ENCODE results near the gene ILDR1. TPM values are rescaled to one million over a fixed set of nuclear protein-coding genes. Genes with fewer than 3 reads are reported as not detected.
"Not testable (repeated sequence)": the region's sequence is repeated elsewhere in the genome, so short reads cannot be mapped to it uniquely, and the experiment has no call there.

ILDR1 gene
- total and polyA plus RNA-seq, 10 of the 15 experiments (the other 5 are each of a cell fraction or from before 2014, with no cell fraction given): 1.3 to 12.0 (median 7.0) TPM

DNA sequence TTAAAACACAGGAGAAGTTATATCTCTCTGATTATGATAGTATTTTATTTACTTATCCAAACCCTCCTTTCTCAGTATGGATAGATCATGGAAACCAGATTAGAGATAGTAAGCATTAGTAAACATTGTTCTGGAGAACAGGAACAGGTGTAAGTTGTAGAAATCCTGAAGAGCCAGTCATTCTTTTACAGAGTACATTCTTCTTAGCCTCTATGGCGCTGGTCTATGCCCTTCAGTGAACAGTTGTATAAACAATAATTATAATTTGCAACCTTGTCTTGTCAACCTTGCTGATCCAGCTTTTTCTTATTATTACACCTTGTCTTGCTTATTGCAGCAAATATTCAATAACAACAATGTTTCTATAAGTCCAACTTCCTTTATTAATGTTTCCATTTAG, 80.5 kb downstream of the ILDR1 start:
- in situ Hi-C loops (cut with MboI): no loop called here
- Histone ChIP-seq H3K9me3 (replicated peaks; ENCODE audit: control insufficient read depth, insufficient read depth, low read length) (no peaks in the 10 kb centered on the region), H3K4me2 (ENCODE audit: control insufficient read depth, insufficient read depth) (no peak overlapping the region), H3K4me3 (no peak overlapping the region), H2AFZ (ENCODE audit: control insufficient read depth, low read depth, low read length) (no peak overlapping the region), H4K20me1 (ENCODE audit: control insufficient read depth, insufficient read depth) (no peaks in the 10 kb centered on the region), H3K9ac (ENCODE audit: control insufficient read depth, insufficient read depth, low read length) (no peak overlapping the region), H3K36me3 (ENCODE audit: control insufficient read depth in 2 of 2, insufficient read depth in 2 of 2, low read length in 1 of 2) (peaks cover 3 to 8% of the 10 kb centered on the region in 2 experiments; a peak in 3 of 4 replicates), H3K4me1 (ENCODE audit: control insufficient read depth, insufficient read depth, low read length) (no peaks in the 10 kb centered on the region), H3K27ac (ENCODE audit: control insufficient read depth, insufficient read depth) (no peak overlapping the region), H3K79me2 (ENCODE audit: control insufficient read depth, insufficient read depth, low read length) (no peaks in the 10 kb centered on the region), H3K27me3 (replicated peaks in 1 of 2; ENCODE audit: control insufficient read depth in 2 of 2, insufficient read depth in 2 of 2, low read length in 1 of 2) (no peaks in the 10 kb centered on the region)
- CTCF ChIA-PET: interaction anchor here (0.8 kb wide), 1 partner anchor 11 kb away, joined by 3 read pairs; no protein-coding TSS in a partner anchor
- DNase-seq (ENCODE audit: low read depth, low spot score) (no peak), FAIRE-seq (no peak), ATAC-seq (no peak)
- RAD21 ChIA-PET (ENCODE audit: unreplicated experiment): no interaction called here
- POLR2A ChIA-PET: interaction anchor here (1.3 kb wide), 1 partner anchor 7 kb away, joined by 3 read pairs; no protein-coding TSS in a partner anchor
- TF ChIP-seq TBL1XR1 (IDR thresholded peaks at IDR 0.05; ENCODE audit: low read depth, low read length) (no peak), RCOR1 (conservative IDR thresholded peaks at IDR 0.05; ENCODE audit: low read depth, low read length) (no peak), JUNB (IDR thresholded peaks at IDR 0.05) (no peak), NFYA (IDR thresholded peaks at IDR 0.05; ENCODE audit: borderline replicate concordance, low read depth, low read length) (no peak), CHD1 (IDR thresholded peaks at IDR 0.05; ENCODE audit: low read depth, low read length) (no peak), GATAD2B (conservative IDR thresholded peaks at IDR 0.05; ENCODE audit: low read depth) (no peak), HDAC2 (IDR thresholded peaks at IDR 0.05) (no peak), NR2C2 (IDR thresholded peaks at IDR 0.05; ENCODE audit: borderline replicate concordance, control insufficient read depth, insufficient read length, low read depth) (no peak), YBX1 (IDR thresholded peaks at IDR 0.05) (no peak), SP1 (IDR thresholded peaks at IDR 0.05; ENCODE audit: low read depth, low read length) (no peak), KAT2A (conservative IDR thresholded peaks at IDR 0.05; ENCODE audit: control insufficient read depth, low read depth, low read length) (no peak), SMAD5 (IDR thresholded peaks at IDR 0.05; ENCODE audit: low read depth) (no peak), KLF5 (IDR thresholded peaks at IDR 0.05; ENCODE audit: partially characterized antibody) (no peak)
- TF ChIP-seq, protein P1, sequence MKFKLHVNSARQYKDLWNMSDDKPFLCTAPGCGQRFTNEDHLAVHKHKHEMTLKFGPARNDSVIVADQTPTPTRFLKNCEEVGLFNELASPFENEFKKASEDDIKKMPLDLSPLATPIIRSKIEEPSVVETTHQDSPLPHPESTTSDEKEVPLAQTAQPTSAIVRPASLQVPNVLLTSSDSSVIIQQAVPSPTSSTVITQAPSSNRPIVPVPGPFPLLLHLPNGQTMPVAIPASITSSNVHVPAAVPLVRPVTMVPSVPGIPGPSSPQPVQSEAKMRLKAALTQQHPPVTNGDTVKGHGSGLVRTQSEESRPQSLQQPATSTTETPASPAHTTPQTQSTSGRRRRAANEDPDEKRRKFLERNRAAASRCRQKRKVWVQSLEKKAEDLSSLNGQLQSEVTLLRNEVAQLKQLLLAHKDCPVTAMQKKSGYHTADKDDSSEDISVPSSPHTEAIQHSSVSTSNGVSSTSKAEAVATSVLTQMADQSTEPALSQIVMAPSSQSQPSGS (IDR thresholded peaks at IDR 0.05; ENCODE audit: low read length): no peak
- TF ChIP-seq, protein P2, sequence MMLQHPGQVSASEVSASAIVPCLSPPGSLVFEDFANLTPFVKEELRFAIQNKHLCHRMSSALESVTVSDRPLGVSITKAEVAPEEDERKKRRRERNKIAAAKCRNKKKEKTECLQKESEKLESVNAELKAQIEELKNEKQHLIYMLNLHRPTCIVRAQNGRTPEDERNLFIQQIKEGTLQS (IDR thresholded peaks at IDR 0.05; ENCODE audit: borderline replicate concordance, extremely low read depth, low read depth, low read length): no peak
- TF ChIP-seq, protein P3, sequence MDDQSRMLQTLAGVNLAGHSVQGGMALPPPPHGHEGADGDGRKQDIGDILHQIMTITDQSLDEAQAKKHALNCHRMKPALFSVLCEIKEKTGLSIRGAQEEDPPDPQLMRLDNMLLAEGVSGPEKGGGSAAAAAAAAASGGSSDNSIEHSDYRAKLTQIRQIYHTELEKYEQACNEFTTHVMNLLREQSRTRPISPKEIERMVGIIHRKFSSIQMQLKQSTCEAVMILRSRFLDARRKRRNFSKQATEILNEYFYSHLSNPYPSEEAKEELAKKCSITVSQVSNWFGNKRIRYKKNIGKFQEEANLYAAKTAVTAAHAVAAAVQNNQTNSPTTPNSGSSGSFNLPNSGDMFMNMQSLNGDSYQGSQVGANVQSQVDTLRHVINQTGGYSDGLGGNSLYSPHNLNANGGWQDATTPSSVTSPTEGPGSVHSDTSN (IDR thresholded peaks at IDR 0.05; ENCODE audit: insufficient replicate concordance, low read depth, low read length): no peak
- intact Hi-C loops (cut with micrococcal nuclease; ENCODE audit: unreplicated experiment): no loop called here
- SMC1A ChIA-PET (ENCODE audit: uncharacterized antibody, unreplicated experiment): no interaction called here
- no TSS peak for BruUV-seq (replicated peaks)
- 100% methylated on average over 1 of the region's 1 CpG for WGBS (ENCODE audit: insufficient coverage, insufficient replicate concordance, low lambda C conversion rate, missing lambda C conversion rate)

GRCh38 chr3:121938141-121938855, 83.7 kb downstream of the ILDR1 start:
- POLR2A ChIA-PET; H3K4me1 ChIP-seq (ENCODE audit: control insufficient read depth, insufficient read depth, low read length); BruUV-seq (replicated peaks): not testable (repeated sequence)

More at GRCh38 chr3:121938141-121938855, 83.7 kb downstream of the ILDR1 start:
- RAD21 ChIA-PET (ENCODE audit: unreplicated experiment); H3K79me2 ChIP-seq (ENCODE audit: control insufficient read depth, insufficient read depth, low read length); CTCF ChIA-PET; DNase-seq (ENCODE audit: low read depth, low spot score); SMC1A ChIA-PET (ENCODE audit: uncharacterized antibody, unreplicated experiment); H3K9ac ChIP-seq (ENCODE audit: control insufficient read depth, insufficient read depth, low read length); intact Hi-C loops (cut with micrococcal nuclease; ENCODE audit: unreplicated experiment); H3K27ac ChIP-seq (ENCODE audit: control insufficient read depth, insufficient read depth); H2AFZ ChIP-seq (ENCODE audit: control insufficient read depth, low read depth, low read length); H3K4me2 ChIP-seq (ENCODE audit: control insufficient read depth, insufficient read depth); H3K4me3 ChIP-seq; H4K20me1 ChIP-seq (ENCODE audit: control insufficient read depth, insufficient read depth); H3K27me3 ChIP-seq (replicated peaks in 1 of 2; ENCODE audit: control insufficient read depth in 2 of 2, insufficient read depth in 2 of 2, low read length in 1 of 2); FAIRE-seq; H3K36me3 ChIP-seq (ENCODE audit: control insufficient read depth in 2 of 2, insufficient read depth in 2 of 2, low read length in 1 of 2); in situ Hi-C loops (cut with MboI); H3K9me3 ChIP-seq (replicated peaks; ENCODE audit: control insufficient read depth, insufficient read depth, low read length); ATAC-seq: not testable (repeated sequence)
- 98% methylated on average over 23 of the region's 29 CpGs for WGBS (ENCODE audit: insufficient coverage, insufficient replicate concordance, low lambda C conversion rate, missing lambda C conversion rate)
